ENCODE data around the gene ARHGAP18.

GRCh38 chr6:129605967-129606366 is 104.0 kb downstream of the ARHGAP18 start:
- no peak for TF ChIP-seq ATF3 (IDR thresholded peaks at IDR 0.05)
- no peak for TF ChIP-seq MAX (IDR thresholded peaks at IDR 0.05)

Measured in liver (tissue), 2 donors.